Central memory CD4-positive, alpha-beta T cell (primary cell): Measurements from ENCODE around the gene VSIG2.

Experiments
- DNase-seq: peaks from one replicate; pipeline ENCODE4 v3.0.0; 2022

Gene VSIG2

DNA sequence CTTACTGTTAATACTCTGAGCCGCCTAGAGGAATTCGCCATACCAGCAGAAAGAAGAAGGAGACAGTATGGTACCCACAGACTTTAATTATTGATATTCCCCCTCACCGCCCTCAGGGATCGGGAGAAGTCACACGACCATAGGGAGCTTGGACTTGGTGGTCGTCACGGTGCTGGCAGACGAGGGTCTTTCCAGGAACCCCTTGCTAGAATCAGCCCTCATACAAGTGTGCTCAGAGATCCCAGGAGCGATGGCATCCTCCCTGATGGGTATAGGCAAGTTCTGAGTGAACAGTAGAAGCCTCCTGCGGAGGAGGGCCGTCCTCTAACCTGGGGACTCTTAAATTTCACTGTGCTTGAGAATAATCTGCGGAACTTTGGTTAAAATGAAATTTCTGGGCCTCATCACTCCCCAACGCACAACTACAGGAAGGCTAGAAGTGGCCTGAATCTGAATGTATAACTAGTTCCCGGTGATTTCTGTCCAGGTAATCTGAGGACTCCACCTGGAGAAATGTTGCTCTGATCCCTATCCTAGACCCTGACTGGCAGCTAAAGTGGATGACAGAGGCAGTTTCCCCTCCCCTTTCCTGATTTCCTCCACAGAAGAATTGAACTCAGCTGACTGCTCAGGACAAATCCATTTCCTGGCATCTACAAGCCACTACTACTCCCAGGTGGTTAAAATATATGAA is 4.5 kb downstream of the VSIG2 start:
- DNase-seq = no peak

DNA sequence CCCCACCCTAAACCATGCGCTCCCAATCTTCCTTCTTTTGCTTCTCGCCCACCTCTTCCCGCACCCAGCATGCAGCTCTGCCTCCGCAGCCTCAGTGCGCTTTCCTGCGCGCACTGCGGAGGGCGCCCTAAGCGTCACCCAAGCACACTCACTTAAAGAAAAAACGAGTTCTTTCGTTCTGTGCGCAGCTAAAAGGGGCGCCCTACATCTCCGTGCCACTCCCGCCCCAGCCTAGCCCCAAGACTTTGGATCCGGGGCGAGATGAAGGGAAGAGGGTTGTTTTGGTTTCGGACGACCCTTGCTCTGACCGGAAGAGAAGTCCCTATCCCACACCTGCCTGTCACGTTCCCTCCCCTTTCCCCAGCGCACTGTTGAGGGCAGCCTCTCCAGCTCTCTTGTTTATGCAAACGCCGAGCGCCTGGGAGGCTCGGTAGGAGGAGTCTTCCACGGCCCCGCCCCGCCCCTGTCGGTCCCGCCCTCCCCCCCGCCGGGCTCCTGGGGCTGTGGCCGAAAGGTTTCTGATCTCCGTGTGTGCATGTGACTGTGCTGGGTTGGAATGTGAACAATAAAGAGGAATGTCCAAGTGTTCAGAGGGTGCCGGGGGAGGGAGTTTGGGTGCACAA is 5.3 kb downstream of the VSIG2 start:
- DNase-seq = peak; percentile 79

GRCh38 chr11:124745835-124746620 is 6.0 kb downstream of the VSIG2 start:
- DNase-seq = peak; percentile 16

DNA sequence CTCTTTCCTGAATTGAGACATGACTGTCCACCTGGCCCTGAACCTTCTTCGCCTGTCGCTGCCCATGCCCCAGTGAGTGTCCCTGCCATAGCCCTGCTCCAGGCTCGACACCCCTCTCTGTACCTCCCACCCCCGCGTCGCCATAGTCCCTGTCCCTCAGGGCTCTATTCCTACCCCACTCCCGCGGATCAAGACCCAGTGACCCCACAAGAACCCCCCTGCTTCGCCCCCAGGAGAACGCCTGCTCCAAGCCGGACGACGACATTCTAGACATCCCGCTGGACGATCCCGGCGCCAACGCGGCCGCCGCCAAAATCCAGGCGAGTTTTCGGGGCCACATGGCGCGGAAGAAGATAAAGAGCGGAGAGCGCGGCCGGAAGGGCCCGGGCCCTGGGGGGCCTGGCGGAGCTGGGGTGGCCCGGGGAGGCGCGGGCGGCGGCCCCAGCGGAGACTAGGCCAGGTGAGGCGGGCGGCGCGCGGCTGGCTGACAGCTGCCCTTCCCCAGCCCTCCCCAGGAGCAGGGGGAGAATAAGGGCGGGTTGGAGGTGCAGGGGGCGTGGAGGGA is 6.7 kb downstream of the VSIG2 start:
- DNase-seq = no peak

DNA sequence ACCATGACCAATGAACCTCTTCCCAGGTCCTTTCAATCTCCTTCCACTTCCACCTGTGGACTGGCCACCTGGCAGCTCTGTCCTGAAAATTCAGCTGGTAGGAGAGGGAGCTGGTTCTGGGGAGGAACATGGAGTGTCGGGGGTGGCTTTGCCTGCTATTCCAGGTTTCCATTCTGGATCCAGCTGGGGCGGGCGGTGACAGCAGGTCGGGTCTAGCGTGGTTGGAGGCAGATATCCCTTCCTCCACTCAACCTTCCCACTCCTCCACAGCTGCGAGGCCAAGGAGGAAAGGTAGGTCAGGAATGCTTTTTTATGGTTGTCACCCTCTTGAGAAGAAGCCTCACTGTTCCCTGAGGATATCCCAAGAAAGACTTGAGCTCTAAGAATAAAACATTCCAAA is 9.0 kb downstream of the VSIG2 start:
- no peak for DNase-seq

GRCh38 chr11:124742555-124742954 is 9.5 kb downstream of the VSIG2 start:
- no peak for DNase-seq

DNA sequence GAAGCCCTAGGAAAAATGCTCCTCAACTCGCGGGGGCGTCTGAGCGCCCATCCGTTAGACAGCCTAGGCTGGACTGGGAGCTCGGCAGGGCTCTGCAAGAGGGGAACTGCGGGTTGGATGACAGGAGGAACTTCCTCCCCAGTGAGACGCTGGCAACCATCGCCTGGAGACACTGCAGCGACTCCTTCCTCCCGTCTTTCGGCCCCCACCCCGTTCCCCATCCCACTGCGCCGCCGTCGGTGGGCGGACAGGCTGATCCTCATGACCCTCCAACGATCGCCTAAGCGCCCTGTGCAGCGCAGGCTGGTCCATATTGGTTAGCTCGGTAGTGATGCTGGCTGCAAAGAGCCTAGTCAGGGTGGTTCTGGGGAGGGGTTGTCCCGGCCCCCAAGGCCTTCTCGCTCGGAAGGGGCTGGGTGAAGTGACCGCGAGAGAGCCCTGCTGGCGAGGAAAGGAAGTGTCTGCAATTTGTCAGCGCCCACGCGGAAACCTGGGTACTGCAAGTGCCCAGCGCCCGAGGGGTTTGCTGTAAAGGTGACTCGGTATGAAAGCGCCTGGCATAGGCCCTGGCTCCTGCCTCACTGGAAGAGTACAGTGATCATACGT is 11.7 kb downstream of the VSIG2 start:
- DNase-seq = peak; percentile 53

- peak; percentile 69 for DNase-seq
Observed at GRCh38 chr11:124739479-124740276, 12.4 kb downstream of the VSIG2 start, which contains the start of gene NRGN. Gene NRGN (plus strand): TSS chr11:124739942. CDS start chr11:124740085, 143 bp downstream.

GRCh38 chr11:124738713-124739478 is 13.2 kb downstream of the VSIG2 start:
- DNase-seq = no peak

DNA sequence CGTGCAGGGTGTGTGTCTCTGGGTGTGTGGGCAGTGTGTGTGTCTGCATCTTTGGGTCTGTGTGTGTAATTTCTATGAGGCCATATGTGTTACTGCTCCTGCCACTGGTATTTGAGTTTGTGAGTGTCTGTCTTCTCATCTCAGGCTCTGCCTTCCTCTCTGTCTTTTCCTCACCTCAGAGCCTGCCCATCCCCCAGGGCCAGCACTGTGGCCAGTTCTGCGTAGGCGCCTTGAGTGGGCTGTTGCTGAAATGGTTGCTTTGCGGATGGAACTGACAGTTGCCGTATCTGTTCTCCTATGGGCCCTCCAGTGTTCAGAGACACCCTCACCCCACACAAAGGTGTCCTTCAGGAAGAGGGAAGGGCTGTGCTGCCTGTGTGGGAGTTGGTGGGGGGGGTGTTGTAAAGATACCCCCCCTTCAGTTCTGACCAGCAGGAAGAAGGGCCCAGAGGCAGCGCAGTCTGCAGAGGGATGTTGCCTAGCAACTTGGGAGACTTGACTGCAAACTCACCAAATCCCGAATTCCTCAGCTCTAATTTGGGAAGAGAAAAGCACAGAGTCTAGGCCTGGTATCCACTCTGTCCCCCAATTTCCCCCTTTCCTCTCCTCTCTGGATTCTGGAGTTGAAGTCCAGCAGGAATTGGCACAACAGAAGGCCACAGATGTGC is 14.3 kb downstream of the VSIG2 start:
- DNase-seq = no peak

- DNase-seq = no peak
Observed at GRCh38 chr11:124736736-124737135, 15.3 kb downstream of the VSIG2 start.

- no peak for DNase-seq
Observed at GRCh38 chr11:124732230-124732629, 19.8 kb downstream of the VSIG2 start.

GRCh38 chr11:124729571-124729970 is 22.5 kb downstream of the VSIG2 start:
- no peak for DNase-seq

- DNase-seq = no peak
Observed at GRCh38 chr11:124728134-124728533, 23.9 kb downstream of the VSIG2 start.

DNA sequence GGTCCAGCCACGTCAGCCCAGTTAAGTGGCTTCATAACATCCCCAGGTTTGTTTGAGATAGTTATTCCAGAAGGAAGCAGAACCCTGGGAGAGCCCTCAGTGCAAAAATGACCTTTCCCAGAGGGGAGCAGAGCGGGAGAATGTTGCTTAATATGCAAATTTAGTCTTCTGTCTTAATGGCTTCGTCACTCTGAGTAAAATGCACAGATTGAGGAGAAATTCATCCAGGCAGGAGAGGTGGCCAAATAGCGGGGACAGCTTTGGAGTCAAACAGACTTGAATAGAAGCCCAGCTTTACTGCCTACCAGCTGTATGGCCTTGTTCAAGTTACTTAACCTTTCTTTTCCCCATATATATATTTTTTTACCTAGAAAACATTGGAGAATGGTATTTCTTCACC is 24.6 kb downstream of the VSIG2 start:
- no peak for DNase-seq

DNA sequence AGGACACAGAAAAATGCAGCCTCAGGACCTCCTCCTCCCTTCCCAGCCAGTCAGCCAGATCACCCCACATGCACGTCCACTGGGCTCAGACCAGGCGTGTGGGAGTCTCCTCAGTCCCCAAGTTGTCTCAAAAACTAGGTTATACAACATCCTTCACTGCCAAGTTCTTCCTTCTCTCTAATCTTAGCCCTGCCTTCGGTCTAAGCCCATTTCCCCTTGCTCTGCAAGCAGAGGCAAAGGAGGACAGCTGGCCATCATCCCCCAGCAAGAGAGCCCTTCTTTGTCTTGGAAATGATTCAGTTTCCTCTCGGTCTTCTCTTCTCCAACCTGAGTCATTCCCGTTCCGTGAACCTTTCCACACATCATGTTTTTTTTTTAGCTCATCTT is 26.3 kb downstream of the VSIG2 start:
- no peak for DNase-seq

GRCh38 chr11:124724979-124725718 is 26.9 kb downstream of the VSIG2 start:
- DNase-seq = no peak

- DNase-seq = no peak
Observed at GRCh38 chr11:124722176-124722575, 29.9 kb downstream of the VSIG2 start.

GRCh38 chr11:124719534-124719933 is 32.5 kb downstream of the VSIG2 start:
- no peak for DNase-seq

- no peak for DNase-seq
Observed at GRCh38 chr11:124718801-124719200, 33.3 kb downstream of the VSIG2 start.
